Activated CD4-positive, alpha-beta T cell treated with anti-CD3 and anti-CD28 coated beads for 1 hour (primary cell): ENCODE measurements around the gene KRIT1.
A peak's percentile ranks its signal among the peaks of the same experiment; 100 is the strongest.
"Not testable (repeated sequence)": the region's sequence is repeated elsewhere in the genome, so short reads cannot be mapped to it uniquely, and the experiment has no call there.

ENCODE experiments used
- DNase-seq: peaks from one replicate; pipeline ENCODE4 v3.0.0-alpha.2; 2020

Gene KRIT1

GRCh38 chr7:92245487-92246359, at the start of gene KRIT1, which contains the start of gene ANKIB1:
Gene KRIT1, minus strand, starts transcription at chr7:92245914. Its CDS starts 3,779 bp downstream, at chr7:92242135.
Gene ANKIB1, plus strand, starts transcription at chr7:92245974. Its CDS starts 49,005 bp downstream, at chr7:92294979.
- peak; percentile 79 for DNase-seq

GRCh38 chr7:92295391-92295790, 49.7 kb upstream of the KRIT1 start:
- DNase-seq: no peak

GRCh38 chr7:92293896-92294590, 48.3 kb upstream of the KRIT1 start:
- DNase-seq: no peak

- DNase-seq: no peak
Observed at GRCh38 chr7:92292981-92293380, 47.3 kb upstream of the KRIT1 start.

- no peak for DNase-seq
Observed at GRCh38 chr7:92289321-92289720, 43.6 kb upstream of the KRIT1 start.

- no peak for DNase-seq
Observed at GRCh38 chr7:92282930-92283329, 37.2 kb upstream of the KRIT1 start.

- no peak for DNase-seq
Observed at GRCh38 chr7:92282221-92282814, 36.6 kb upstream of the KRIT1 start.

- DNase-seq: no peak
Observed at GRCh38 chr7:92281031-92281430, 35.3 kb upstream of the KRIT1 start.

- DNase-seq: no peak
Observed at GRCh38 chr7:92279396-92280031, 33.8 kb upstream of the KRIT1 start.

GRCh38 chr7:92276460-92276864, 30.7 kb upstream of the KRIT1 start:
- DNase-seq: no peak

- DNase-seq: no peak
Observed at GRCh38 chr7:92275327-92275726, 29.6 kb upstream of the KRIT1 start.

GRCh38 chr7:92268921-92269320, 23.2 kb upstream of the KRIT1 start:
- DNase-seq: no peak

GRCh38 chr7:92266415-92267241, 20.9 kb upstream of the KRIT1 start:
- DNase-seq: no peak

GRCh38 chr7:92260248-92260781, 14.6 kb upstream of the KRIT1 start:
- no peak for DNase-seq

- DNase-seq: no peak
Observed at GRCh38 chr7:92259610-92260247, 14.0 kb upstream of the KRIT1 start.

GRCh38 chr7:92259062-92259461, 13.3 kb upstream of the KRIT1 start:
- DNase-seq: no peak

GRCh38 chr7:92255308-92255707, 9.6 kb upstream of the KRIT1 start:
- no peak for DNase-seq

GRCh38 chr7:92254800-92255199, 9.1 kb upstream of the KRIT1 start:
- DNase-seq: not testable (repeated sequence)

- DNase-seq: no peak
Observed at GRCh38 chr7:92253251-92253650, 7.5 kb upstream of the KRIT1 start.

- no peak for DNase-seq
Observed at GRCh38 chr7:92251181-92251580, 5.5 kb upstream of the KRIT1 start.

- DNase-seq: no peak
Observed at GRCh38 chr7:92250603-92251002, 4.9 kb upstream of the KRIT1 start.
